HG03457 (cell line): ENCODE data around the gene SYCP2L.
"Not testable (repeated sequence)": the region's sequence is repeated elsewhere in the genome, so short reads cannot be mapped to it uniquely, and the experiment has no call there.

Experiments
- ATAC-seq: cut with Tn5 transposase; IDR thresholded peaks from one replicate; pipeline ENCODE4 v1.9.1; 2021; ENCODE audit warnings: moderate number of reproducible peaks; ENCODE audit not compliant: unreplicated experiment

The SYCP2L gene

DNA sequence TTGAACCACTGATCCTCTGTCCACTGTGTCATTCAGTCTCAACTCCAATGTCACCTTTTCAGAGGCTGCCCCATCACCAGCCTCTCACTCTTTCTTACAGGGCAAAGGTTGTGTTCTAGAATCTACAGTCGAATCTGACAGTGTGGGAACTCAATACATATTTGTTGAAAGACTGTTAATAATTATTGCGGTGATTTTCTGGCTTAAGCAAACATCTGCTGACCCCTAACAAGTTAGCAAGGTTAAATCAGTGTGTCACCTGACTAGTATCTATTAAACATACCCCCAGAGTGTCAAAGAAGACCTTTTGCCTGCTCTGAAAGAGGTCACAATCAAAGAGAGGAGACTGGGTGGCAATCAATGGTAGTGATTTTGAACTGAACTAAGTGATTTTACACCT lies 115.3 kb downstream of the SYCP2L start:
- ATAC-seq: no peak

DNA sequence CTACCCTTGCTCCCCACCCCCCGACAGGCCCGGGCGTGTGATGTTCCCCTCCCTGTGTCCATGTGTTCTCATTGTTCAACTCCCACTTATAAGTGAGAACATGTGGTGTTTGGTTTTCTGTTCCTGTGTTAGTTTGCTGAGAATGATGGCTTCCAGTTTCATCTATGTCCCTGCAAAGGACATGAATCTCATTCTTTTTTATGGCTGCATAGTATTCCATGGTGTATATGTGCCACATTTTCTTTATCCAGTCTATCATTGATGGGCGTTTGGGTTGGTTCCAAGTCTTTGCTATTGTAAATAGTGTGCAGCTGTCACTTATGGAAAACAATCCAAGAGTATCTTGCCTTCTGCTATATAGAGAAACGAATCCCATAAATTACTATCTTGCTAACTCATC lies 116.4 kb downstream of the SYCP2L start:
- ATAC-seq: not testable (repeated sequence)

DNA sequence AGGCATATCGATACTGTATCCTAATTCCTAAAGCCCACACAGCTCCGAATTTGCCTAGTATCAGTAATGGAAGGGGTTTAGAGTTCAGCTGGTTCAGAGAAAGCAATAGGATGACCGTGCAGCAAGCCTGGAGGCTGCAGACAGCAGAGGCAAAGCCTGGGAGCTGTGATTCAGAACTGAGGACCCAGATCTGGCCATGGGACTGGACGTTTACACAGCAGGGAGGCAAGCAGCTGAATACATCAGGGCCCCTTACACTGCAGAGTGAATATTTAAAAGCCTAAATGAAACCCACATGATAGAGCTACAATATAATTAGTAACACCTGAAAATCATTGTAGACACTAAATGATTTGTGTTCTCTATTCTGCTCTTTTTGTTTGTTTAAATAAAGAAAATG lies 119.2 kb downstream of the SYCP2L start:
- no peak for ATAC-seq

DNA sequence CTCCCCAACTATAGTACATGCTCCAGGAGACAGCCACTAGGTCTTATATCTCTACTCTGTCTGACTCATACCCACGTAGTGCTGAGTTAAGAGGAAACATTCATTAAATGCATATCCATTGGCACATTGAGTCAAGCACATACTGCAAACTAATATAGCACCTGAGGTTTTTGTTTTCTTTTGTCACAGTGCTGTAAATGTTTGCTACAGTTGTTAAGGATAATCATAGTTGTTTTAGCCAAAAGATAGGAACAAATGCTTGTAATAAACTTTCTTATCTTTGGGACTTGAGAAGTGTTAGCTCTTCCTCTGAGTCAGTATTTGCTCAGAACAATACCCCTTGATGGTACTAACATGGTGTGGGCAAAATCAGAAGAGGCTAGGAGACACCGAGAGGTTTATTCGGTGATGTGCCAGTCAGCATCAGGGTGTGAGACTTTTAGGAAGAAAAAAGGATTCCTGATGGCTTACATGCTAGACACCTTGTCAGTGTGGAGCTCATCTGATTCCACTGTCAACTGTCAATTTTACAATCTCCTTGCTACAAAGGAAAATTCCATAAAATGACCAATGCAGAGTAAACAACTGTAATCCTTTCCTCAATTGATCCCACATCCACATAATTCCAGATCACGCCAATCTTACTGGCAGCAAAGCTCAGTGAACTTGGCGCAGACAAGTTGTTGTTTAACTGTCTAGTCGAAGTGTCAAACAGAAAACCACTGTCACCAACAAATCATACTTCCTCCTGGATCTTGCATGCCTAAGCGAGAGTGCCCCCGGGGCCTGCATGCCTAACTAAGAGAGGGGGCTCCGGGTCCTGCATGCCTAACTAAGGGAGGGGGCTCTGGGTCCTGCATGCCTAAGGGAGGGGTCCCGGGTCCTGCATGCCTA lies 121.1 kb downstream of the SYCP2L start:
- no peak for ATAC-seq

DNA sequence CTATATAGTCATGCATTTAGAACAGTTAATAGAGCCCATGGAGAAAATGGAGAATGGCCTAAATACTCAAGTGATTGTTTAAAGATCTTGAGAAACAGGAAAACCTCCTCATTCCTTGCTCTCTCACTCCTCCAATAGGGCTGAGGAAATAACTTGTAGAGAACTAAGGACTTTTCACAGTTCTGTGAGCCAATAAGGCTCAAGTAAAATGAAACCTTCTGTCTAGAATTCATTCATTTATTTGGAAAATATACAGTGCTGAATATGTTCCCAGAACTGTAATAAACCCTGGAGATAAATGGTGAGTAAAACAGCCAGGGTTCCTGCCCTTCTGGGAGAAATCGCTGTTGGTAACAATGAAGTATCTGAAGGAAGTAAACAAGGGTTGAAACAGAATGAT lies 122.0 kb downstream of the SYCP2L start:
- no peak for ATAC-seq

DNA sequence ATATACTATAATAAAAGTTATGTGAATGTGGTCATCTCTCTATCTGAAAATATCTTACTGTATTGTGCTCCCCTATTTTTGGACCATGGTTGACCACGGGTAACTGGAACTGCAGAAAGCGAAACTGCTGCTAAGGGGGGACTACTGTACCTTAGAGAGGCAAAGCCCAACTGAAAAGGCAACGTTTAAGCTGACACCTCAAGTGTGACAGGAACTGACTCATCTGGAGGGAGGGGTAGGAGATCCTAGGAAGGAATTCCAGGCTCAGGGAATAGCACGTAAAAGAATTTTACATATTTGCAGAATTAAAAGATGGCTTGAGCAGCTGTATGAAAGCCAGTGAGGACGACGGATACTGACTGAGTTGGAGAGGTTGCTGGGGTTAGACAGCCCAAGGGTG lies 122.5 kb downstream of the SYCP2L start:
- no peak for ATAC-seq

DNA sequence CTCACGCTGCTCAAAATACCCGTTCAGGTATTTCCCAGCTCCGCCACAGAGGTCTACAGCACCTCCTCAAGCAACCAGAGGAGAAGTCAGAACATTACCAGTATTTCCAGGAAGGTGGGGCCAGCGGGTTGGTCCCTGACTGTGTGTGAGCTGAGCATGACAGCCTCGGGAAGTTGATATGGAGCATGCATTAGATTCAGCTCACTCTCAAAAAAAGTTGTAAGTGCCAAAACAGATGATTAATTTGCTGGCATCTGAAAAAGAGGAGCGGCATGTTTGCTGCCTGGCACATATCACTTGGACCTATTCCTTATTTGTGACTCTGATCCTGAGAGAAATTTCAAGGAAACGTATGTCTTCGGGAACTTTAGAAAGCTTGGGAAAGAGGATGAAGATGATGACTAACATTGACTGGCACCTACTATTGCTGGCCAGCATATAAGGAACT lies 125.0 kb downstream of the SYCP2L start:
- no peak for ATAC-seq

DNA sequence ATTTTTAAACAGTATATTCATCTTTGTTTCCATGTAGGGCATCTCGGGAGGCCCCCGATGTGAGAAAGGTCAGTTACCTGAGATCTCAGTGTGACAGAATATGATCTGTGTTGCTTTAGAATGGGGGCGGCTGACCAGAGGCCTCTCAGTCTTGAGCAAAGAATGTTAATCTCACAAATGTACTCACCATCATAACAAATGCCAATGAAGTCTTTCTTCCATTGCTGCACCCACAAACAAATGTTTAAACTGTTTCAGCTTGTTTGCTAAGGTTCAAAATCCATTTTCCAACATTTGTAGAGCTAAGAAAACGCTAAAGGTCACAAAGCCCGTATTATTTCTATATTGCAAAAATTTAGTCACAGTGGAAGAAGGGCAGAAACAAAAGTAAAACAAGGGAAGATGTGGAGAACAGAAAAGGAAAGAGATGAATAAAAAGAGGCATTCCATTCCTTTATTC lies 125.5 kb downstream of the SYCP2L start:
- ATAC-seq: no peak

DNA sequence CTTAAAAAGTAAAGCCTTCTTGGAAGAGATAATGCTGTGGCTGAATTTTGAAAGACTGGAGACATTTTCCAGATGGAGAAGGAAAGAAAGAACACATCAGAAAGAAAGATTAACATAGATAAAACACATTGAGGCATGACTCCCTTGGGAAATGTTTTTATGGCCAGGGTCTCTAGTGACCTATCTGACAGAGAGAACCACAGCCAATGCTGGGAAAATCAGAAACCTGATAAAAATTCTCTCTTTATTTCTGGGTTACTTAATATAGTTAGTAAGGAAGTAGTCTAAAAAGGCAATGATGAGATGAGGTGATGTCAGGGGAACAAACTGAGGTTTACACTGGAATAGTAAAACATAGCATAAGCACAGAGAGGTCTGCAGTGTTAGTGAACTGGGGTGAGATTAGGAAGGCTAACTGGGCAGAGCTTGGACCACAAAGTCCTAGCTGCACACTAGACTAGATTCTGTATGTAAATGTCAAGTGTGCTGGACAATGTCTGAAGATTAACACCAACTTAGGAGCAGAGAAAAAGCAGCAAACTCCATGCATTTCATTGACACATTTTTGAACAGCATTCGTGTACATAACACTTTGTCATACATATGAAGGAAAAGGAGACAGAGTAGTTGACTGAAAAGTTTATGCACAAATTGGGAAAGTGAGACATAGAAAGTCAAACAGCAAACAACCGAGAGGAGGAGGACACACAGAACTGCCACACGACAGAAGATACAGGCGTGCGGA lies 126.3 kb downstream of the SYCP2L start:
- ATAC-seq: no peak

DNA sequence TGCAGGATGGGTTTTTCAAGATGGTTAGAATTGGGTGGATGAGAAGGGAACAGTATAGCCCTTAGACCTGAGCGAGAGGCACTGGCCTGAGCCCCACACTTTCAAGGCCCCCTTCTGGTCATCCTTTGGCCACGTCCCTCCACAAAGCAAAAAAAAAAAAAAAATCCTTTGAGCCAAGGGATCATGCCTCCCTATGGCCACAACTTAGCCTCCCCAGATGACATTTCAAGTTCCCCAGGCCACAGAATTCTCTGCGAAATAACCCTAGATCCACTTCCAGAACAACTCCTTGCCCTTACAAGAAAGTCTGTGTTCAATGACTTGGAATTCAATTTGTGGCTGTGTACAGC lies 126.8 kb downstream of the SYCP2L start:
- ATAC-seq: no peak

DNA sequence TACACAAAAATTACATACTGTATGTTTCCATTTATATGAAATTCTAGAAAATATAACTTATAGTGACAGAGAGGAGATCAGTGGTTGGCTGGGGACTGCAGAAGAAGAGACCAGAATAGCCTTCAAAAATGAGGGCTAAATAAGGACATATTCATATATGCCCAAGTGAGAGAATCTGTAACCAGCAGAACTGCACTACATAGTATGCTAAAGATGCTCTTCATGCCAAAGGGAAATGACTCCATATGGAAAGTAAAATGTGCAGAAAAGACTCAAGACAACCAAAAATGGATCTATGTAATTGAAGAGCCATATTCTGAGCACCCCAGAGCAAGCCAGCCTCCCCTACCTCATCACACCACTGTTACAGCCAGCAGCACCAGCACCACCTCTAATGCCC lies 128.2 kb downstream of the SYCP2L start:
- ATAC-seq: no peak

DNA sequence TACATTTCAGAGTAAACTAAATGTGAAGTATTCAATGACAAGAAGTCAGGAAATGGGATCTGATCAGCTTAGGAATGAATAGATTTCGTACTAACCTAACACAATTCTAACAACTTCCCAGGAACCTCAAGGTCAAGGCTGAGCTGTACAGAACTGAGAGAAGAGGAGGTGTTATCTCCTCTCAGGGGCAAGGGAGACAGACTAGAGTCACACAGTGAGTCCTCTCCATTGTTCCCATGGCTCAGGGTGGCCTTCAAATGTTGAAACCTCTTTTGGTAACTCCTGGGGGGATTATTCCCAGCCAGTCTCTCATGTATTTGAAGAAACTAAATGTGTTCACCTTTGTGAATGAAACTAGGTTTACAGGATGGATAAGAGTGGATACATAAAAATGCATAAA lies 129.6 kb downstream of the SYCP2L start:
- ATAC-seq: no peak

DNA sequence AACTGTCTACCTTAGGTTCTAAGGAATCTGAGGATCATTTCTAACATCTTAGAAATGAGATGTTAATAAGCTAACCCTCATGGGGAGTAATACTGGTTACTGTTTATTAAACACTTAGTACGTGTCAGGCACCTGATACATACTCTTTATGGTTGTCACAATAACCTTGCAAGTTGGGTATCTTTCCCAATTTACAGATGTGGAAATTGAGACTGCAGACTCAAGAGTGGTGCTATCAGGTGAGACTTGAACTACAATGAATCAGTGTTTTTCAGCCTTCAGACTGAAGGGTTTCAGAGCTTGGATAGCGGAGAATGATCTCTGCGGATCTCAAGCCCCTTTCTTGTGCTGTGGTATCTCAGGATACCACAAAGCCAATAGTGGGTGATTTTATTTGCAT lies 130.2 kb downstream of the SYCP2L start:
- no peak for ATAC-seq

DNA sequence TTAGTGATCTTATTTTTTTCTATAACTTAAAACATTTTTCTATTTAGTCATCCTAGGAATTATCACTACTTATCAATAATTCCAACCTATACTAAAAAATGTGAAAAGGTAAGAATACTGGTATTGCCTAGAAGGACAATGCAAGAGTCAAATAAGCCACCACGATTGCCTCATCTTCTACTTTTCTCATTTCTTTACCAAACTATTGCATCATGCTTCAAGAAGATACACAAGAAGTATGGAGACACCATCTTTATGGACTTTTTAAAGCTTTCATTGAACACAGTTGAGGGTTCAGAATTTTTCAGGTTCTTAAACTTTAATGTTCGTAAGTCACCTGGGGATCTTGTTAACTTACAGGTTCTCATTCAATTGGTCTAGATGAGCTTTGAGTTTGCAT lies 131.4 kb downstream of the SYCP2L start:
- ATAC-seq: no peak

DNA sequence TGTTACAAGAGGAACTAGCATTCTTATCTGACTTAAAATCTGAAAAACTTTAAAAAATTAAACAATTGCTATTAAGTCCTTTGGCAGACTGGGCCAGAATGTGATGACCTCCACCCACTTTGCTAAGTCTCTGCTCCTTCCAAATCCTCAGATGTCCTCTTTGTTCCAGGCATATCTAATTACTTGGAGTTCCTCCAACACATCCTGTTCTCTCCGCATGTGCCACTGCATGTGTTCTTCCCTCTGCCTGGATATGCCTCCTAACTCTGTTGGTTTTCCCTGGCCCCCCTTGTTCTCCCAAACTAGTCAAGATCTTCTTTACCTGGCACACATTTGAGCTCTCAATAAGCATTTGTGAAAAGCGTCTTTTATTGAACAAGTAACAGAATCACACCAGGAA lies 134.2 kb downstream of the SYCP2L start:
- no peak for ATAC-seq

DNA sequence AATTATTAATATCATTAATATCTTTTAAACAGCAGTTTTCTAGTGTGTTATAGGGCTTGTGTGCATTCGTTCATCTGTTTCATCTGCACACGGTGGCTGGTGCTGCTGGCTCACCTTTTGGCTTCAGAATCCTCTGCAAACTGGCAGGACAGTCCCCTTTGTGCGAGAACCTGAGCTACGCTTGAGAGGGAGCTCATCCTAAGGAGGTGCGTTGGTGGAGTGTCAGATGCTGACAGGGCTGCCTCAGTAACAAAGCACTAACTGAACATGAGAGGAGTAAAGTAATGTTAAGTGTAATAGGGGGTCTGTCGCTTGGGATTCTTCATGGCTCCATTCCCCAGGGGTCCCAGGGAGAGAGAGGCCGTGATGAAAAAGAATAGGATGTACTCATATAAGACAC lies 134.9 kb downstream of the SYCP2L start:
- ATAC-seq: no peak

DNA sequence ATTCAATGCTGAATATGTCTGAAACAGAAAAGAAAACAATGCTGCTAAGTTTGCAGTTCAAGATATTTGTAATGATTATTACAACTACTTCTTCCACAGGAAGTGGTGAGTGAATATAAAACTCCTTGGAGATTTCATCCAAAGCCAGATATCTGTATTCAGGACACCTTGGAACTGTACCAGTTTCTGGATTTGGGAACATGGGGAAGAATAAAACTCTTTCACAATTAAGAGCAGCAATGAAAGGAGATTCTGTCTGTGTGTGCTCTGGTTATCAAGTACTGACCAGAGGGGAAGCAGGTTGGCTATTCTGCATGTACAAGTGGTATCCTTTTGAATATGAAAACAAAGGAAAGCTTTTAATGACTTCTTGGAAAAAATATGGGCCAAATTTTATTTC lies 136.2 kb downstream of the SYCP2L start:
- no peak for ATAC-seq
